ENCODE measurements around the gene ELF5.

The ELF5 gene

DNA sequence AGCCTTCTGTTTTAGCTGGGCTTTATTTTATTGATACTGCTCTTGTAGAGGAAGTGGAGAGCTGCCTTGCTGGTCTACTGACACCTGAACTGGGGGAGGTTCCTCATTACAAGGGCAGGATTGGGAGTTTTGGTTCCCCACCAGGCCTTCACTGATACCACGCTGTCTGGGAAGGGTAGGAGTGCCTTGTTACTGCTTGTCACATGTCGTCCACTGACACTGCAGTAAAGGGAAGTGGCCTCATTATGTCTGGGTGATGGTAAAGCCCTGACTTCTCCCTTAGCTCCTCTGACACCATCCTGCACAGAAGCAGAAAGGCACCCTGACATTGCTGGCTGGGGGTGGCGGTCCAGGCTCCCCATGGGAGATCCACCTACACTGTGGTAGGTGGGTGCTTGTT, 38.7 kb upstream of the ELF5 start:
- H3K27ac ChIP-seq, result no peak overlapping the region
- TF ChIP-seq, protein P1, sequence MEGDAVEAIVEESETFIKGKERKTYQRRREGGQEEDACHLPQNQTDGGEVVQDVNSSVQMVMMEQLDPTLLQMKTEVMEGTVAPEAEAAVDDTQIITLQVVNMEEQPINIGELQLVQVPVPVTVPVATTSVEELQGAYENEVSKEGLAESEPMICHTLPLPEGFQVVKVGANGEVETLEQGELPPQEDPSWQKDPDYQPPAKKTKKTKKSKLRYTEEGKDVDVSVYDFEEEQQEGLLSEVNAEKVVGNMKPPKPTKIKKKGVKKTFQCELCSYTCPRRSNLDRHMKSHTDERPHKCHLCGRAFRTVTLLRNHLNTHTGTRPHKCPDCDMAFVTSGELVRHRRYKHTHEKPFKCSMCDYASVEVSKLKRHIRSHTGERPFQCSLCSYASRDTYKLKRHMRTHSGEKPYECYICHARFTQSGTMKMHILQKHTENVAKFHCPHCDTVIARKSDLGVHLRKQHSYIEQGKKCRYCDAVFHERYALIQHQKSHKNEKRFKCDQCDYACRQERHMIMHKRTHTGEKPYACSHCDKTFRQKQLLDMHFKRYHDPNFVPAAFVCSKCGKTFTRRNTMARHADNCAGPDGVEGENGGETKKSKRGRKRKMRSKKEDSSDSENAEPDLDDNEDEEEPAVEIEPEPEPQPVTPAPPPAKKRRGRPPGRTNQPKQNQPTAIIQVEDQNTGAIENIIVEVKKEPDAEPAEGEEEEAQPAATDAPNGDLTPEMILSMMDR (IDR thresholded peaks at IDR 0.05), result no peak
- H3K9me3 ChIP-seq, result no peaks in the 10 kb centered on the region
- H3K4me3 ChIP-seq (ENCODE audit: low read depth in 1 of 2, low read length in 1 of 2), result no peak overlapping the region
- no peaks in the 10 kb centered on the region for H3K36me3 ChIP-seq
- H3K4me1 ChIP-seq (ENCODE audit: control insufficient read depth in 1 of 2, insufficient read depth in 1 of 2, low read depth in 1 of 2, low read length in 1 of 2), result no peaks in the 10 kb centered on the region
- peaks cover 8% of the 10 kb centered on the region for H3K27me3 ChIP-seq

GRCh38 chr11:34549271-34549670, 35.7 kb upstream of the ELF5 start:
- no peak overlapping the region for H3K27ac ChIP-seq
- H3K4me1 ChIP-seq (ENCODE audit: control insufficient read depth in 1 of 2, insufficient read depth in 1 of 2, low read depth in 1 of 2, low read length in 1 of 2), result no peaks in the 10 kb centered on the region
- TF ChIP-seq, protein P1 (IDR thresholded peaks at IDR 0.05), result no peak
- H3K9me3 ChIP-seq, result no peaks in the 10 kb centered on the region
- H3K36me3 ChIP-seq, result no peaks in the 10 kb centered on the region
- H3K4me3 ChIP-seq (ENCODE audit: low read depth in 1 of 2, low read length in 1 of 2), result no peak overlapping the region
- H3K27me3 ChIP-seq, result peaks cover 9% of the 10 kb centered on the region

DNA sequence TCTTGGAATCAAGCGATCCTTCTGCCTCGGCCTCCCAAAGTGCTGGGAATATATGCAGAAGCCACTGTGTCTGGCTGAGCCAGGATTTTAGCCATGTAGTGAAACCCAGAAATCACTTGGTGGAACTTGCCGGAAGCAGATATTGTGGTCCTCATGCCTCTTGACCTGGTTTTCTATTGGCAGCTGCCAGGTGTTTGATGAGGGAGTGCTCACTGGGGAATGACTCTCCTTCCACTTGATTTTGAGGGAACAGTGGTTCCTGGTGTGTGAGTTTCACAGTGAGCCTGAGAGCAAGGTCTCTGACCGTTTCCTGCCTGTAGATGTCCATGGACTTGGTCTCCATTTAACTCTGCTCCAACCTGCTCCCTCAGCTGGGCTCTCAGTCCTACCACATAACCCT, 34.7 kb upstream of the ELF5 start:
- H3K27me3 ChIP-seq, result peaks cover 9% of the 10 kb centered on the region
- H3K4me3 ChIP-seq (ENCODE audit: low read depth in 1 of 2, low read length in 1 of 2), result no peak overlapping the region
- no peaks in the 10 kb centered on the region for H3K4me1 ChIP-seq (ENCODE audit: control insufficient read depth in 1 of 2, insufficient read depth in 1 of 2, low read depth in 1 of 2, low read length in 1 of 2)
- H3K36me3 ChIP-seq, result no peaks in the 10 kb centered on the region
- H3K27ac ChIP-seq, result no peak overlapping the region
- TF ChIP-seq, protein P1 (IDR thresholded peaks at IDR 0.05), result no peak
- H3K9me3 ChIP-seq, result no peaks in the 10 kb centered on the region

DNA sequence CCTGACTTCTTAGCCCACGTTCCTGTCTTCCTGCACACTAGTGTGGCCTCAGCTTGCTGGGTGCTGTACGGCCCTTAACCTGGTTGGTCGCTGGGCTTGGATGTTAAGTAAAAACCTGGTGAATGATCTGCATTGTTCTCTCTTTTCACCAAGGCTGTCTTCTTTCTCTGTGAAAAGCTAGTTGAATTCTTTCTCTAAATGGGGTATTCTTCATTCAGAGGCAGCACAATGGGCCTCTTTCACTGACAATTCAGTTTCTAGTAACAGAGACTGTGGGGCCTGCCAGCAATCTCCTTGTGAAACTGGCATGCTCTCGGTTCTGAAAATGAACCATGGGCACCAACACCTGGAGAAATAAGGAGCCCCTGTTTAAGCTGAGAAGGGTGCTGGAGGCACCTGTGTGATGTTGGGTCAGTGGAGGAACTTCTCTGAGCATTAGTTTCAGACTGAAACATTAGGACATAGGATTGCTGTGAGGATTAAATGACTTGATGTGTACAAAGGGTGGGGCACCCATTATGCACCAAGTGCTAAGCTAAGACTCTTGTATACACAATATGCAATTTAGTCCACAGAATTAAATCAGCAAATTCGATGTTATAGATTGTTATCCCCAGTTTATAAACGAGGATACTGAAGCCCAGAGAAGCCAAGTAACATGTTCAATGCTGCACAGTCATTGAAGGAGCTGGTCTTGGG, 33.1 kb upstream of the ELF5 start:
- TF ChIP-seq, protein P1 (IDR thresholded peaks at IDR 0.05), result no peak
- Histone ChIP-seq H3K27me3 (peaks cover 22% of the 10 kb centered on the region), H3K27ac (no peak overlapping the region), H3K9me3 (no peaks in the 10 kb centered on the region), H3K4me1 (ENCODE audit: control insufficient read depth in 1 of 2, insufficient read depth in 1 of 2, low read depth in 1 of 2, low read length in 1 of 2) (no peaks in the 10 kb centered on the region), H3K4me3 (ENCODE audit: low read depth in 1 of 2, low read length in 1 of 2) (no peak overlapping the region), H3K36me3 (no peaks in the 10 kb centered on the region)

- no peak overlapping the region for H3K27ac ChIP-seq
- H3K27me3 ChIP-seq, result peaks cover 65% of the 10 kb centered on the region
- TF ChIP-seq, protein P1 (IDR thresholded peaks at IDR 0.05), result no peak
- H3K4me3 ChIP-seq (ENCODE audit: low read depth in 1 of 2, low read length in 1 of 2), result no peak overlapping the region
- H3K9me3 ChIP-seq, result no peaks in the 10 kb centered on the region
- no peaks in the 10 kb centered on the region for H3K36me3 ChIP-seq
- H3K4me1 ChIP-seq (ENCODE audit: control insufficient read depth in 1 of 2, insufficient read depth in 1 of 2, low read depth in 1 of 2, low read length in 1 of 2), result no peaks in the 10 kb centered on the region
These were observed 28.5 kb upstream of the ELF5 start for GRCh38 chr11:34542089-34542488.

Data from neutrophil (primary cell).